Measurements from ENCODE around the gene CCDC85B. TPM values are rescaled to one million over a fixed set of nuclear protein-coding genes. Genes with fewer than 3 reads are reported as not detected.

CCDC85B gene
- total and polyA plus RNA-seq, 2 of the 13 experiments (the other 11 are each of a cell fraction or from before 2014, with no cell fraction given), result 8.2 to 19.5 TPM

GRCh38 chr11:65900125-65900898 lies 9.8 kb downstream of the CCDC85B start, which contains the start of gene FOSL1 (continued):
- TF ChIP-seq NFYC (CRISPR knock-in tag; IDR thresholded peaks at IDR 0.05) (0 out of 2 replicates have a peak, but pooled peaks have one; percentile 31), TFAP4 (IDR thresholded peaks at IDR 0.05; ENCODE audit: borderline replicate concordance, low read depth) (peak; percentile 83; the same call in 1 of the 2 replicates), UBTF (CRISPR knock-in tag; IDR thresholded peaks at IDR 0.05) (peak; percentile 50), U2AF1 (optimal IDR thresholded peaks at IDR 0.05; ENCODE audit: low read depth, low read length) (no peak), TARDBP (CRISPR knock-in tag; IDR thresholded peaks at IDR 0.05) (peak; percentile 61; the same call in 1 of the 2 replicates), ZNF576 (CRISPR knock-in tag; IDR thresholded peaks at IDR 0.05) (no peak), HNRNPK (IDR thresholded peaks at IDR 0.05; ENCODE audit: low read depth, low read length, poor library complexity, severe bottlenecking) (peak; percentile 52), PBX2 (CRISPR knock-in tag; IDR thresholded peaks at IDR 0.05) (no peak), ZBTB8A (CRISPR knock-in tag; IDR thresholded peaks at IDR 0.05; ENCODE audit: borderline replicate concordance, low read depth) (no peak), ONECUT2 (CRISPR knock-in tag; IDR thresholded peaks at IDR 0.05) (no peak), ZSCAN5A (CRISPR knock-in tag; IDR thresholded peaks at IDR 0.05; ENCODE audit: borderline replicate concordance) (peak; percentile 5; the same call in 1 of the 2 replicates), ZNF598 (CRISPR knock-in tag; IDR thresholded peaks at IDR 0.05; ENCODE audit: borderline replicate concordance) (peak; percentile 60; the same call in 1 of the 2 replicates), DRAP1 (CRISPR knock-in tag; IDR thresholded peaks at IDR 0.05) (peak; percentile 79), SMAD1 (CRISPR knock-in tag; IDR thresholded peaks at IDR 0.05; ENCODE audit: borderline replicate concordance, low read depth) (no peak), ATF1 (CRISPR knock-in tag; IDR thresholded peaks at IDR 0.05) (peak; percentile 73), ZNF850 (CRISPR knock-in tag; conservative IDR thresholded peaks at IDR 0.05) (no peak), KAT2B (IDR thresholded peaks at IDR 0.05; ENCODE audit: borderline replicate concordance, low read depth, low read length) (no peak), HMG20B (CRISPR knock-in tag; conservative IDR thresholded peaks at IDR 0.05) (no peak), JUND (CRISPR knock-in tag; IDR thresholded peaks at IDR 0.05) (no peak), TERF1 (CRISPR knock-in tag; IDR thresholded peaks at IDR 0.05) (no peak), TCF7L2 (IDR thresholded peaks at IDR 0.05; ENCODE audit: low read depth, low read length) (no peak), GATAD2A (CRISPR knock-in tag; IDR thresholded peaks at IDR 0.05) (no peak; the same call in 1 of the 2 replicates)

Measured in HepG2 (cell line).